ENCODE results near the gene ARF5.

ARF5 gene

DNA sequence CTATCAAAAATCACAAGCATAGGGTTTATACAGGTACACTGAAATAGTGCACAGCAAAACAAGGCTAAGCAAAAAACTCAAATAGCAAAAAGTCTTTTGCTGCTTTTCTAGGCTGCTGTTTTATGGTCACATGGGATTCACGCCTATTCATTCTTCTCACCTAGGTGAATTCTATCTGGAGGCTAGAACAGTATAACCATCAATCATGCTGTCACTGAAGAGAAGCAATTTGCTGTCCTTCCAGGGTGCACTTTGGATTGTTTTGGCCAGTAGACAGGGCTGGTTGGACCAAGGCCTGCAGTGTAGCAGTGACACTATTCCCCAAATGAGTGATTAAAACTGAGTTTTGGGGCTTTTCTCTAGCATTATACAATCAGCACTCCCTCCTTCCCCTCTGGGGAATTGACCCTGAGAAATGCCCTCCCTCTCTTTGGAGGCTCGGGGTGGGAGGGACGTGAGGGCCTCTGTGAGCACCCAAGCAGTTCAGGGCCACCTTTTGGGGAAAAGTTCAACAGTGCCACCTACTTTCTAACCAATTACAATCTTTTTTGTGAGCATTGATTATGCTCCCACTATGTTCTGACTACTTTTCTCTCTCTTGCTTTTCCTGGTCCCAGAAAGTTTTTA, 47.6 kb downstream of the ARF5 start:
- DNase-seq (ENCODE audit: low read depth in 3 of 3) = no peak

DNA sequence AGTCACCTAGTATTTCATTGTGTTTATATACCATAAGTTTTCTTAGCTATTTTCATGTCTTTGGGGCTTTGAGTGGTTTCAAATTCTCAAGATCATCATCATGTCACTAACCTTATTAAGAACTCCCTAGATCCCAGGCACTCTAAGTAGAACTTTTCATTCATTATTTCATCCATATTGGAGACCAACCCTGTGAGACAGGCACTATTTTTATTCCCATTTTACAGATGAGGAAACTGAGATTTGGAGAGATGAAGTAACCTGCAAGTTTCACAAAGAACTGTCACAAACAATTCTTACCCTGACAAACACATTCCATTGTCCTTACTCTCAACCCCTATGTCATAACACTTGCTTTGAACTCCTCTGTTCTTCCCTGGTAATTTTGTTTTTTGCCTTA, 50.0 kb downstream of the ARF5 start:
- DNase-seq (ENCODE audit: low read depth in 3 of 3) = no peak
